H1 (cell line): ENCODE data around the gene PLXNA4.

ENCODE experiments used
- CTCF ChIP-seq, 3 experiments: IDR thresholded peaks; 1 replicate in 2 of 3; 2 replicates in 1 of 3; pipeline versions ENCODE4 v1.5.1 to v1.6.1; 2011; ENCODE audit warnings: low read length in 3 of 3, mild to moderate bottlenecking in 3 of 3, inconsistent platforms in 2 of 3, low read depth in 1 of 3, moderate library complexity in 1 of 3; ENCODE audit not compliant: insufficient read depth in 1 of 3; ENCODE audit errors: control extremely low read depth in 1 of 3
- EZH2 ChIP-seq: fragments of 200-600 bp; sonication (generic); IDR thresholded peaks from 2 replicates; pipeline ENCODE4 v1.7.1; 2012; ENCODE audit warnings: low read depth, mild to moderate bottlenecking, moderate library complexity, low read length, inconsistent platforms; ENCODE audit not compliant: severe bottlenecking
- POLR2A ChIP-seq, 2 experiments: IDR thresholded peaks; 1 replicate in 1 of 2; 2 replicates in 1 of 2; pipeline ENCODE4 v1.6.1; 2011; ENCODE audit warnings: low read depth in 2 of 2, low read length in 2 of 2, mild to moderate bottlenecking in 2 of 2; ENCODE audit errors: control extremely low read depth in 1 of 2
- RXRA ChIP-seq: IDR thresholded peaks from 2 replicates; pipeline ENCODE4 v1.6.1; 2011; ENCODE audit warnings: low read depth, mild to moderate bottlenecking, low read length, moderate library complexity; ENCODE audit not compliant: insufficient read depth
- TEAD4 ChIP-seq: IDR thresholded peaks from 2 replicates; pipeline ENCODE4 v1.6.1; 2012; ENCODE audit warnings: low read depth, low read length, inconsistent platforms, mixed read lengths

GRCh38 chr7:132248841-132249240 lies 327.4 kb downstream of the PLXNA4 start:
- TF ChIP-seq TEAD4 (no peak), CTCF (IDR thresholded peaks at IDR 0.05; ENCODE audit: control extremely low read depth in 1 of 3, insufficient read depth in 1 of 3, low read depth in 1 of 3, low read length in 3 of 3) (no peak), POLR2A (IDR thresholded peaks at IDR 0.05; ENCODE audit: control extremely low read depth in 1 of 2, low read depth in 2 of 2, low read length in 2 of 2) (no peak), EZH2 (no peak), RXRA (no peak)
